NT2/D1 (cell line): ENCODE data around the gene PSMA4.
"Not testable (repeated sequence)": the region's sequence is repeated elsewhere in the genome, so short reads cannot be mapped to it uniquely, and the experiment has no call there.

Experiments used
- DNase-seq: peaks from one replicate; pipeline ENCODE4 v3.0.0-alpha.2; 2011; ENCODE audit warnings: low read depth, low spot score
- H3K27me3 ChIP-seq: 2 replicates; pipeline ENCODE4 v1.6.0; 2011; ENCODE audit warnings: mild to moderate bottlenecking; ENCODE audit not compliant: insufficient read length, insufficient read depth
- H3K36me3 ChIP-seq: 2 replicates; pipeline ENCODE4 v1.6.1; 2011; ENCODE audit warnings: mild to moderate bottlenecking, low read length, mixed read lengths; ENCODE audit not compliant: insufficient read depth, insufficient read length
- H3K4me1 ChIP-seq: 2 replicates; pipeline ENCODE4 v1.5.1; 2011; ENCODE audit not compliant: insufficient read depth, insufficient read length
- H3K4me3 ChIP-seq: 2 replicates; pipeline ENCODE4 v1.5.1; 2011; ENCODE audit warnings: low read depth; ENCODE audit not compliant: insufficient read length
- H3K9ac ChIP-seq: 2 replicates; pipeline ENCODE4 v1.6.0; 2011; ENCODE audit warnings: low read depth; ENCODE audit not compliant: insufficient read length
- H3K9me3 ChIP-seq: 2 replicates; pipeline ENCODE4 v1.5.1; 2011; ENCODE audit warnings: mild to moderate bottlenecking, low read length; ENCODE audit not compliant: insufficient read depth
- SUZ12 ChIP-seq: IDR thresholded peaks from 2 replicates; pipeline ENCODE4 v1.6.1; 2011; ENCODE audit not compliant: insufficient read length, insufficient read depth; ENCODE audit errors: extremely low read depth
- YY1 ChIP-seq: IDR thresholded peaks from 2 replicates; pipeline ENCODE4 v1.6.1; 2011; ENCODE audit not compliant: insufficient read length, insufficient read depth
- ZNF274 ChIP-seq: IDR thresholded peaks from 2 replicates; pipeline ENCODE4 v1.6.1; 2011; ENCODE audit warnings: mild to moderate bottlenecking, low read depth, low read length

The PSMA4 gene

GRCh38 chr15:78540871-78541743 is 863 bp downstream of the PSMA4 start:
- DNase-seq, result no peak
- H3K4me3 ChIP-seq, result peak overlapping the region; percentile 92

GRCh38 chr15:78541744-78542034 is 1.4 kb downstream of the PSMA4 start:
- TF ChIP-seq ZNF274 (no peak), SUZ12 (no peak), YY1 (no peak)
- peaks cover 52% of the 10 kb centered on the region for H3K36me3 ChIP-seq

More at GRCh38 chr15:78540871-78541743, 863 bp downstream of the PSMA4 start:
- Histone ChIP-seq H3K27me3 (no peaks in the 10 kb centered on the region), H3K9me3 (no peaks in the 10 kb centered on the region), H3K4me1 (peaks cover 6% of the 10 kb centered on the region), H3K9ac (peak overlapping the region; percentile 98), H3K36me3 (peaks cover 46% of the 10 kb centered on the region)
- TF ChIP-seq YY1 (no peak), ZNF274 (no peak), SUZ12 (no peak)

GRCh38 chr15:78542647-78543046 is 2.4 kb downstream of the PSMA4 start:
- H3K9ac ChIP-seq, result no peak overlapping the region
- no peaks in the 10 kb centered on the region for H3K9me3 ChIP-seq
- H3K4me3 ChIP-seq, result no peak overlapping the region
- no peak for TF ChIP-seq YY1
- no peak for TF ChIP-seq SUZ12
- no peak for TF ChIP-seq ZNF274
- H3K4me1 ChIP-seq, result peaks cover 6% of the 10 kb centered on the region
- H3K27me3 ChIP-seq, result no peaks in the 10 kb centered on the region
- no peak for DNase-seq
- H3K36me3 ChIP-seq, result peaks cover 61% of the 10 kb centered on the region

More at GRCh38 chr15:78541744-78542034, 1.4 kb downstream of the PSMA4 start:
- H3K9ac ChIP-seq, result peak overlapping the region; percentile 98
- no peak for DNase-seq
- H3K4me1 ChIP-seq, result peaks cover 6% of the 10 kb centered on the region
- H3K27me3 ChIP-seq, result no peaks in the 10 kb centered on the region
- peak overlapping the region; percentile 92 for H3K4me3 ChIP-seq
- no peaks in the 10 kb centered on the region for H3K9me3 ChIP-seq

GRCh38 chr15:78550194-78550593 is 9.9 kb downstream of the PSMA4 start:
- no peaks in the 10 kb centered on the region for H3K9me3 ChIP-seq
- H3K36me3 ChIP-seq, result peaks cover 60% of the 10 kb centered on the region
- no peak for TF ChIP-seq ZNF274
- no peak for TF ChIP-seq SUZ12
- TF ChIP-seq YY1, result no peak
- no peaks in the 10 kb centered on the region for H3K4me1 ChIP-seq
- H3K27me3 ChIP-seq, result no peaks in the 10 kb centered on the region
- DNase-seq, result no peak
- no peak overlapping the region for H3K4me3 ChIP-seq
- no peak overlapping the region for H3K9ac ChIP-seq

GRCh38 chr15:78550815-78551214 is 10.6 kb downstream of the PSMA4 start:
- H3K27me3 ChIP-seq, result no peaks in the 10 kb centered on the region
- no peak for DNase-seq
- H3K9ac ChIP-seq, result no peak overlapping the region
- H3K4me3 ChIP-seq, result no peak overlapping the region
- H3K4me1 ChIP-seq, result no peaks in the 10 kb centered on the region
- no peaks in the 10 kb centered on the region for H3K9me3 ChIP-seq
- TF ChIP-seq ZNF274 (no peak), YY1 (no peak), SUZ12 (no peak)
- H3K36me3 ChIP-seq, result peaks cover 54% of the 10 kb centered on the region

GRCh38 chr15:78551902-78552301 is 11.7 kb downstream of the PSMA4 start:
- Histone ChIP-seq H3K4me3 (no peak overlapping the region), H3K9ac (no peak overlapping the region), H3K9me3 (no peaks in the 10 kb centered on the region), H3K27me3 (no peaks in the 10 kb centered on the region), H3K36me3 (peaks cover 43% of the 10 kb centered on the region), H3K4me1 (no peaks in the 10 kb centered on the region)
- no peak for DNase-seq
- no peak for TF ChIP-seq ZNF274
- TF ChIP-seq SUZ12, result no peak
- no peak for TF ChIP-seq YY1

- H3K4me1 ChIP-seq, result no peaks in the 10 kb centered on the region
- TF ChIP-seq YY1 (no peak), SUZ12 (no peak), ZNF274 (no peak)
- no peak overlapping the region for H3K4me3 ChIP-seq
- H3K27me3 ChIP-seq, result no peaks in the 10 kb centered on the region
- H3K9me3 ChIP-seq, result no peaks in the 10 kb centered on the region
- H3K9ac ChIP-seq, result no peak overlapping the region
- peaks cover 37% of the 10 kb centered on the region for H3K36me3 ChIP-seq
- no peak for DNase-seq
These were observed 12.4 kb downstream of the PSMA4 start for GRCh38 chr15:78552597-78552996.

GRCh38 chr15:78560201-78560600 is 20.0 kb downstream of the PSMA4 start:
- not testable (repeated sequence) for DNase-seq, H3K9ac ChIP-seq, H3K36me3 ChIP-seq, H3K9me3 ChIP-seq, H3K27me3 ChIP-seq, H3K4me3 ChIP-seq, H3K4me1 ChIP-seq
